GM18861 (cell line): ENCODE results near the gene IQGAP1.
"Not testable (repeated sequence)": the region's sequence is repeated elsewhere in the genome, so short reads cannot be mapped to it uniquely, and the experiment has no call there.

Experiments used
- ATAC-seq: cut with Tn5 transposase; IDR thresholded peaks from one replicate; pipeline ENCODE4 v1.9.1; 2021; ENCODE audit not compliant: unreplicated experiment

Gene IQGAP1, protein sequence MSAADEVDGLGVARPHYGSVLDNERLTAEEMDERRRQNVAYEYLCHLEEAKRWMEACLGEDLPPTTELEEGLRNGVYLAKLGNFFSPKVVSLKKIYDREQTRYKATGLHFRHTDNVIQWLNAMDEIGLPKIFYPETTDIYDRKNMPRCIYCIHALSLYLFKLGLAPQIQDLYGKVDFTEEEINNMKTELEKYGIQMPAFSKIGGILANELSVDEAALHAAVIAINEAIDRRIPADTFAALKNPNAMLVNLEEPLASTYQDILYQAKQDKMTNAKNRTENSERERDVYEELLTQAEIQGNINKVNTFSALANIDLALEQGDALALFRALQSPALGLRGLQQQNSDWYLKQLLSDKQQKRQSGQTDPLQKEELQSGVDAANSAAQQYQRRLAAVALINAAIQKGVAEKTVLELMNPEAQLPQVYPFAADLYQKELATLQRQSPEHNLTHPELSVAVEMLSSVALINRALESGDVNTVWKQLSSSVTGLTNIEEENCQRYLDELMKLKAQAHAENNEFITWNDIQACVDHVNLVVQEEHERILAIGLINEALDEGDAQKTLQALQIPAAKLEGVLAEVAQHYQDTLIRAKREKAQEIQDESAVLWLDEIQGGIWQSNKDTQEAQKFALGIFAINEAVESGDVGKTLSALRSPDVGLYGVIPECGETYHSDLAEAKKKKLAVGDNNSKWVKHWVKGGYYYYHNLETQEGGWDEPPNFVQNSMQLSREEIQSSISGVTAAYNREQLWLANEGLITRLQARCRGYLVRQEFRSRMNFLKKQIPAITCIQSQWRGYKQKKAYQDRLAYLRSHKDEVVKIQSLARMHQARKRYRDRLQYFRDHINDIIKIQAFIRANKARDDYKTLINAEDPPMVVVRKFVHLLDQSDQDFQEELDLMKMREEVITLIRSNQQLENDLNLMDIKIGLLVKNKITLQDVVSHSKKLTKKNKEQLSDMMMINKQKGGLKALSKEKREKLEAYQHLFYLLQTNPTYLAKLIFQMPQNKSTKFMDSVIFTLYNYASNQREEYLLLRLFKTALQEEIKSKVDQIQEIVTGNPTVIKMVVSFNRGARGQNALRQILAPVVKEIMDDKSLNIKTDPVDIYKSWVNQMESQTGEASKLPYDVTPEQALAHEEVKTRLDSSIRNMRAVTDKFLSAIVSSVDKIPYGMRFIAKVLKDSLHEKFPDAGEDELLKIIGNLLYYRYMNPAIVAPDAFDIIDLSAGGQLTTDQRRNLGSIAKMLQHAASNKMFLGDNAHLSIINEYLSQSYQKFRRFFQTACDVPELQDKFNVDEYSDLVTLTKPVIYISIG (N-terminal part only)

GRCh38 chr15:90387534-90388461 lies at the start of gene IQGAP1:
IQGAP1 (plus strand) TSS chr15:90388242; CDS start chr15:90388342, 100 bp downstream.
- peak; percentile 88 for ATAC-seq

- no peak for ATAC-seq
Measured at GRCh38 chr15:90338532-90338931, 49.5 kb upstream of the IQGAP1 start.

DNA sequence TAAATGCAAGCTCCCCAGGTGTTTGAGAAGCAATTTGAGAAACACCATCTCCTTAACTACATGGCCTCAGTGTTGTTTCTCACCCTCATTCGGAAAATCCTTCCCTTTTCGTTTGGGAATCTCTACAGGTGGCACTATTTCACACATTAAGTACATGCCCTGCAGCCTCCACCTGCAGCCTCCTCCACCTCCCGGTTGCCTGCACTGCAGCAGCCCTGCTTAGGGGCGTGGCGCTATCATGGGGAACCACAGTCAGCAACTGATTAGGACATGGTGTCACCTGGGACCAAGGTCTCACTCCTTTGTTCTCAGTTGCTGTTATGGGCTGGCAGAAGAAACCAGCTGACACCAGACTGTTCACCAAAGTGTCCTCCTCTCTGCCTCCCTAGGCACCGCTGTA lies 47.7 kb upstream of the IQGAP1 start:
- no peak for ATAC-seq

- ATAC-seq: no peak
Measured at GRCh38 chr15:90343302-90343790, 44.7 kb upstream of the IQGAP1 start.

DNA sequence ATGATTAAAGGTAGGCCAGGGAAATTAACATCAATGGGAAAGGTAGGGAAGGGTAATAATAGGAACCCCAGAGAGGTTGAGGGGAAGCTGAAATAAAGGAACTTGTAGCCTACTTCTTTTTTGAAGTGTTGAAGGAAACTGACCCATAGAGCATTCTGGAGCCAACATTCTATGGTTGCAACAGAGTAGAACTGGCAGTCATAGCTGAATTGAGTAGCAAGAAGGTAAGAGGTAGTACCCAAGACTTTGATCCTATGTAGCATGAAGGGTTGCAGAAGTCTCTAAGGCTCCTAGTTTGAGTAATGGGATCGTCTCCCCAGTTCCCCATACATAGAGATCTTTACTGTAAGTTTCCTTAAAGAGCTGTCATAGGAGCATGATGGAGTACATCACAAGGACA lies 43.4 kb upstream of the IQGAP1 start:
- no peak for ATAC-seq

GRCh38 chr15:90345857-90346256 lies 42.2 kb upstream of the IQGAP1 start:
- ATAC-seq: no peak

GRCh38 chr15:90347431-90348065 lies 40.5 kb upstream of the IQGAP1 start:
- not testable (repeated sequence) for ATAC-seq

DNA sequence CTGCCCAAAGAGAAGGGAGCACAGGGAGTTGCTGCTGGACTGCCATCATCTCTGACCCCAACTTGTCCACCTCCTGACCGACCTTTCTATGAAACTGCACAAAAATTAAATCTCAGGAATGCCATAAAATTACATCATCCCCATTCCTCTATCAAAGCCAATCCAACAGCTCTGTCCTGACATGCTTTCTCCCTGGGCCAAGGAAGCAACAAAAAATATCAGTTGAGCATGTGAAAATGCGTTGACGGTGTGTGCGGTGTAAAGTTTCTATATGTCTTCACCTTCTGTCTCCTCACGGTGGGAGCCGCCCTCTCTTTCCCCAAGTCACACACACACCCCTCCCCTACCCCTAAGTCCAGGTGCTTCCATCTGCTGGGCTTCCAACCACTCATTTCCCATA lies 39.6 kb upstream of the IQGAP1 start:
- no peak for ATAC-seq

DNA sequence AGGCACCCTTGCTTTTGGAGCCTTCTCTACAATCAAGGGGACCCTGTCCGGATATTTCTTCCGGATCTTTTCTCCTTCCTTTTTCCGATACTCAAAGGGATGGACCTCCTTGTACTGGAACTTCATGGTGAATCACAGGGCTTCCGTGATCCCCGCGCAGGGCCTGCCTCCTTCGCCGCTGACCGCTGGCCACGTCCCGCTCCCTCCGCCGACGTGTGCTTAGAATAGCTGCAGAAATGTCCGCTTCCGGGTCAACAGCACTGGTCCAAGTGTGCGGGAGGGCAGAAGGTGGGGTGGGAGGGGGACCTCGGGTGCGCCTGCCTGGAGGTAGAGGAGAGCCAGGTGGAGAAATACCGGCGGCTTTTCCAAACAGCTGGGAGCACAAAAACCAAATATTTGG lies 39.0 kb upstream of the IQGAP1 start:
- no peak for ATAC-seq

GRCh38 chr15:90349821-90350220 lies 38.2 kb upstream of the IQGAP1 start:
- ATAC-seq: no peak

GRCh38 chr15:90351479-90352106 lies 36.4 kb upstream of the IQGAP1 start:
- ATAC-seq: no peak

DNA sequence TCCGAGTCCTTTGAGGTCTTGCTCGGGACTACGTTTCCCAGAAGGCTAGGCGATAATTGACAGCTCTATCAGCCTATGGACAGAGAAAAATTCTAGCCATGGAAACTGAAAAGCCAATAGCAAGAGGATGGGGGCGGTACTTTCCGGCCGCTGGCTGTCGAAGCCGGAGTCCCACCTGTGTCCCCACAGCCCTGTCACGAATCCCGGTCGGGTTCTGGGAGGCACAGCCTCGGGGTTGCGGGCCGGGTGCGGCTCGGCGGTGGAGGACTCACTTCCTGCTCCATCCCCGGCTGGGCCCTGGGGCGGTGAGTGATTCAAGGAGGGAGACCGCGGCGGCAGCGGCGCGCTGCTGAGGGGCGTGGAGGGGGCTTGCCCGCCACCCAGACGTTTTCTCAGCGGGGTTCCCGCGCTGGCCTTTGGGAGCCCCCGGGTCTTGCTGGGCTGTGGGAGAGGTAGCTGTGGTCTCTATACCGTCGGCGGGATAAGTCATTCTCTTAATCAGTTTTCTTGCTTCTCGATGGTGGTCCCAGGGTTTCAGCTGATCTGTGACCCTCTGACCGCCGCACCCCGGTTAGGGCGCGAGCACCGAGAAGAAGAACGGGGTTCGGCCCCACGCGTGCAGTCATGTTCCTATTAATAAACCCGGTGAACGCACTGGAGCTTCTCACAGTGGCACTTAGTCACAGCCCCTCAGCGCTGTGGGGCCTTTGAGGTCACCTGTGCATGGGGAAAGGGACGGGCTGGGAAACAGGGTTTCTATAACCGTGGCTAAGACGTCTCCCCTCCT lies 35.7 kb upstream of the IQGAP1 start, which contains the start of gene ZNF774:
Gene ZNF774 (plus strand): TSS at position 178 of the 787 bp plus-strand sequence. CDS start 2,377 bp downstream, outside the sequence.
- peak; percentile 98 for ATAC-seq

DNA sequence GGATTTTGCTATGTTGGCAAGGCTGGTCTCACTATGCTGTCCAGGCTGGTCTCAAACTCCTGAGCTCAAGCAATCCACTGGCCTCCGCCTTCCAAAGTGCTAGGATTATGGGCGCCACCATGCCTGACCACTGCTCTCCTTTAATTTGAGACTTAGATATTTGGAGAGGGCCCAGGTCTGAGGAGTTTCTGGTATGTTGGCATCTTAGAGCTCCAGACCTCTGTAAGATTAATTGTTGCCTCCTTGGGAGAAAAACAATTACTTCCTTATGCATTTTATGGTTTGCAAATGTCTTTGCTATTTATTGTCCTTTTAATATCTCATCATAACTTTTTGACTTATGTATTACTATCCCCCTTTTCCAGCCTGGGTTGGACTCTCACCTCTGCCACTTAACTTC lies 33.1 kb upstream of the IQGAP1 start:
- no peak for ATAC-seq

GRCh38 chr15:90358124-90359033 lies 29.7 kb upstream of the IQGAP1 start:
- no peak for ATAC-seq

- no peak for ATAC-seq
Measured at GRCh38 chr15:90360746-90361145, 27.3 kb upstream of the IQGAP1 start.

DNA sequence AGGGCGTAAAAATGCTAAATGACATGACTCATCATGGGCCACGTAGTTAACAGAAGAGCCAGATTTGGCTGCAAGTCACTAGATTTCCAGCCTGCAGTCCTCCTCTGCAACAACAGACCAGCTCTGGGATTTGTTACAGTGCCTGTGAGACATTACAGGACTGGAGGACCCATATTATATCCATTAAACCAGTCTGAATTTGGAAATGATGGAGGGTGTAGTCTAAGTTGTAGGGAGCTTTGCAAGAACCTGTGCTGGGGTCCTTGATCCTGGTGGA lies 25.2 kb upstream of the IQGAP1 start:
- no peak for ATAC-seq

DNA sequence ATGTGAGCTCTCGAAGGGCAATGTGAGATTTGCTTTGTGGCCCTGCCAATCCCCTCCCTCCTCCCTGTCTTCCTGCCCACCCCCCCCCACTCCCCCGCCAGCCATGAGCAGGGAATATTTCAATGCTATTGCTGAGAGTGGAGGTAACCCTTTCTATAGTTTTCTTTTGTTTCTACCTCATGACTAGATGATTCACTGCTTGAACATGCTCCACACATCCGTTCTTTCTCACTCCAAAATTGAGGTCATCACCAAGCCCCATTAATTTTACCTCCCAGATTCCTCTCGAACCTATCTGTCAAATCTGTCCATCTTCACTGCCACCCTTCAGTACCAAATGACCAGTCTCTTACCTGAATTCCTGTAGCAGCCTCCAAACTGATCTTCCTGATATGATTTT lies 23.8 kb upstream of the IQGAP1 start:
- no peak for ATAC-seq
